Endothelial cell of umbilical vein (primary cell): ENCODE measurements around the gene LHFPL6. TPM values are rescaled to one million over a fixed set of nuclear protein-coding genes. Genes with fewer than 3 reads are reported as not detected.

Experiments
- BruUV-seq: library from RNA; stranded (reverse); fragments of 400-500 nt; replicated peaks from 2 replicates; lab custom pipeline; 2021; lab: Mats Ljungman, UMichigan
- CTCF ChIA-PET: fragments of 300-600, 350-600 bp; sonication (Branson Sonifier 250); formaldehyde crosslinking; loops from one replicate; lab custom pipeline; 2021; ENCODE audit warnings: antibody characterized with exemption, inconsistent platforms; lab: Charles Lee
- POLR2A ChIA-PET: fragments of 300-600, 350-600 bp; sonication (Branson Sonifier 250); formaldehyde crosslinking; loops from one replicate; lab custom pipeline; 2021; ENCODE audit warnings: antibody characterized with exemption, inconsistent platforms; lab: Charles Lee
- DNase-seq: peaks from one replicate; pipeline ENCODE4 v3.0.0-alpha.2; 2011; ENCODE audit warnings: low read depth, low spot score
- FAIRE-seq: peaks from 2 replicates; lab custom pipeline; 2011; peaks lifted over from hg19 to GRCh38; lab: Jason Lieb, UNC
- H2AFZ ChIP-seq: 2 replicates; pipeline ENCODE4 v1.6.0; 2012; ENCODE audit warnings: low read depth, low read length, control low read depth, inconsistent platforms
- H3K27ac ChIP-seq: 2 replicates; pipeline ENCODE4 v1.5.1; 2011; ENCODE audit warnings: low read depth, mild to moderate bottlenecking, control low read depth, low read length, moderate library complexity; ENCODE audit not compliant: insufficient read depth
- H3K27me3 ChIP-seq, 2 experiments: 2 replicates each; pipeline versions ENCODE4 v1.6.0 to v1.6.1; 2011; ENCODE audit warnings: low read length in 2 of 2, mixed read lengths in 1 of 2; ENCODE audit not compliant: control insufficient read depth in 2 of 2, insufficient read depth in 2 of 2
- H3K36me3 ChIP-seq, 2 experiments: 2 replicates in 1 of 2; 3 replicates in 1 of 2; pipeline ENCODE4 v1.5.1; 2011; ENCODE audit warnings: low read length in 2 of 2, mild to moderate bottlenecking in 1 of 2, moderate library complexity in 1 of 2; ENCODE audit not compliant: control insufficient read depth in 2 of 2, insufficient read depth in 2 of 2; ENCODE audit errors: extremely low read depth in 1 of 2
- H3K4me1 ChIP-seq: 3 replicates; pipeline ENCODE4 v1.5.1; 2011; ENCODE audit warnings: mild to moderate bottlenecking, low read length; ENCODE audit not compliant: control insufficient read depth, insufficient read depth; ENCODE audit errors: extremely low read depth
- H3K4me2 ChIP-seq: 2 replicates; pipeline ENCODE4 v1.6.1; 2011; ENCODE audit warnings: low read length, control low read depth, mixed read lengths; ENCODE audit not compliant: insufficient read depth
- H3K4me3 ChIP-seq, 3 experiments: fragments of 200-600 bp in 1 of 3; sonication (generic), shearing (Covaris generic) in 1 of 3; replicated peaks in 1 of 3; 2 replicates each; pipeline ENCODE4 v1.5.1; 2011 to 2016; ENCODE audit warnings: control low read depth in 3 of 3, low read length in 3 of 3, mild to moderate bottlenecking in 2 of 3, inconsistent platforms in 1 of 3, low read depth in 1 of 3, moderate library complexity in 1 of 3; ENCODE audit not compliant: insufficient read depth in 1 of 3
- H3K79me2 ChIP-seq: 2 replicates; pipeline ENCODE4 v1.6.0; 2012; ENCODE audit warnings: low read length, inconsistent platforms; ENCODE audit not compliant: control insufficient read depth, insufficient read depth
- H3K9ac ChIP-seq: replicated peaks from 2 replicates; pipeline ENCODE3; 2011; ENCODE audit warnings: low read length, control low read depth; ENCODE audit not compliant: insufficient read depth; ENCODE audit errors: extremely low read depth
- H3K9me1 ChIP-seq: replicated peaks from 3 replicates; pipeline ENCODE4 v1.6.0; 2011; ENCODE audit warnings: mild to moderate bottlenecking, low read length; ENCODE audit not compliant: control insufficient read depth, insufficient read depth; ENCODE audit errors: extremely low read depth
- H3K9me3 ChIP-seq: replicated peaks from 2 replicates; pipeline ENCODE4 v1.5.1; 2012; ENCODE audit warnings: low read length, inconsistent platforms; ENCODE audit not compliant: control insufficient read depth, insufficient read depth
- H4K20me1 ChIP-seq: replicated peaks from 2 replicates; pipeline ENCODE3; 2011; ENCODE audit warnings: mild to moderate bottlenecking, low read length; ENCODE audit not compliant: control insufficient read depth, insufficient read depth; ENCODE audit errors: extremely low read depth
- EZH2 ChIP-seq: IDR thresholded peaks from 2 replicates; pipeline ENCODE4 v1.6.1; 2012; ENCODE audit warnings: borderline replicate concordance, low read depth, mild to moderate bottlenecking, moderate library complexity, low read length, inconsistent platforms; ENCODE audit not compliant: severe bottlenecking
- FOS ChIP-seq: IDR thresholded peaks from 2 replicates; pipeline ENCODE4 v1.6.1; 2011; ENCODE audit warnings: mild to moderate bottlenecking, low read length, moderate library complexity, borderline replicate concordance; ENCODE audit not compliant: insufficient read depth
- GATA2 ChIP-seq: IDR thresholded peaks from 2 replicates; pipeline ENCODE4 v1.7.0; 2011; ENCODE audit warnings: low read depth, mild to moderate bottlenecking, moderate library complexity, mixed read lengths, low read length; ENCODE audit not compliant: insufficient read length, insufficient read depth
- JUN ChIP-seq: IDR thresholded peaks from 2 replicates; pipeline ENCODE4 v1.6.1; 2011; ENCODE audit warnings: borderline replicate concordance, low read depth; ENCODE audit not compliant: insufficient read length, insufficient read depth
- MAX ChIP-seq: IDR thresholded peaks from 2 replicates; pipeline ENCODE4 v1.6.1; 2011; ENCODE audit not compliant: insufficient read depth, insufficient read length
- MYC ChIP-seq: IDR thresholded peaks from one replicate; pipeline ENCODE4 v1.6.1; 2011; ENCODE audit warnings: mild to moderate bottlenecking, low read depth, low read length
- POLR2A ChIP-seq: IDR thresholded peaks from 2 replicates; pipeline ENCODE4 v1.6.1; 2012; ENCODE audit warnings: low read depth, mild to moderate bottlenecking, control low read depth, low read length
- POLR2AphosphoS5 ChIP-seq: IDR thresholded peaks from 2 replicates; pipeline ENCODE4 v1.6.1; 2012; ENCODE audit warnings: low read depth, mild to moderate bottlenecking, control low read depth, low read length, moderate library complexity; ENCODE audit not compliant: insufficient read depth
- dilution Hi-C: fragments of 300-500 bp; cut with MboI; formaldehyde crosslinking; loops from one replicate; pipeline ENCODE4 v1.15.0; 2019; ENCODE audit warnings: low sequenced_read_pairs; ENCODE audit not compliant: extremely low pct_ligation_motif_present
- intact Hi-C: fragments of 100-400 bp; cut with micrococcal nuclease; formaldehyde crosslinking; loops from one replicate; pipeline ENCODE4 v1.10.0; 2022
- polyA plus RNA-seq, 4 experiments: library from polyadenylated mRNA; depleted of rRNA in 3 of 4; stranded (reverse) in 3 of 4; unstranded in 1 of 4; fragments of >200 nt; gene quantifications; 2 replicates each; pipeline versions ENCODE4 v1.2.1 to v1.2.3, GENCODE V29; 2011 to 2012; ENCODE audit warnings: missing spikeins in 1 of 4
- total RNA-seq: library from RNA; stranded (reverse); gene quantifications from 2 replicates; pipeline ENCODE4 v1.2.3, GENCODE V29; 2021
- TF ChIP-seq, protein P1 (sequence below), 2 donors: IDR thresholded peaks; 1 replicate in 1 of 2; 2 replicates in 1 of 2; pipeline ENCODE4 v1.5.1; 2011; ENCODE audit warnings: low read length in 2 of 2, mild to moderate bottlenecking in 2 of 2, moderate library complexity in 2 of 2, control low read depth in 1 of 2, inconsistent platforms in 1 of 2, low read depth in 1 of 2; ENCODE audit not compliant: insufficient read depth in 1 of 2; ENCODE audit errors: extremely low read depth in 1 of 2

The LHFPL6 gene
- total and polyA plus RNA-seq, 2 donors (not counting 3 experiments of a cell fraction or from before 2014, with no cell fraction given), result 17.5 to 19.4 TPM

- intact Hi-C loops, result no loop called here
- CTCF ChIA-PET, result interaction anchor here (0.6 to 1.1 kb wide), 2 partner anchors 30 to 595 kb away, joined by 3 to 4 read pairs; no protein-coding TSS in a partner anchor
- TF ChIP-seq, protein P1, sequence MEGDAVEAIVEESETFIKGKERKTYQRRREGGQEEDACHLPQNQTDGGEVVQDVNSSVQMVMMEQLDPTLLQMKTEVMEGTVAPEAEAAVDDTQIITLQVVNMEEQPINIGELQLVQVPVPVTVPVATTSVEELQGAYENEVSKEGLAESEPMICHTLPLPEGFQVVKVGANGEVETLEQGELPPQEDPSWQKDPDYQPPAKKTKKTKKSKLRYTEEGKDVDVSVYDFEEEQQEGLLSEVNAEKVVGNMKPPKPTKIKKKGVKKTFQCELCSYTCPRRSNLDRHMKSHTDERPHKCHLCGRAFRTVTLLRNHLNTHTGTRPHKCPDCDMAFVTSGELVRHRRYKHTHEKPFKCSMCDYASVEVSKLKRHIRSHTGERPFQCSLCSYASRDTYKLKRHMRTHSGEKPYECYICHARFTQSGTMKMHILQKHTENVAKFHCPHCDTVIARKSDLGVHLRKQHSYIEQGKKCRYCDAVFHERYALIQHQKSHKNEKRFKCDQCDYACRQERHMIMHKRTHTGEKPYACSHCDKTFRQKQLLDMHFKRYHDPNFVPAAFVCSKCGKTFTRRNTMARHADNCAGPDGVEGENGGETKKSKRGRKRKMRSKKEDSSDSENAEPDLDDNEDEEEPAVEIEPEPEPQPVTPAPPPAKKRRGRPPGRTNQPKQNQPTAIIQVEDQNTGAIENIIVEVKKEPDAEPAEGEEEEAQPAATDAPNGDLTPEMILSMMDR (IDR thresholded peaks at IDR 0.05; ENCODE audit: extremely low read depth in 1 of 2, insufficient read depth in 1 of 2, low read depth in 1 of 2, low read length in 2 of 2), result no peak
- TF ChIP-seq POLR2A (no peak), MAX (no peak), POLR2AphosphoS5 (no peak)
These were observed 43.1 kb upstream of the LHFPL6 start for GRCh38 chr13:39646122-39646521.

GRCh38 chr13:39641645-39642044 lies 38.7 kb upstream of the LHFPL6 start:
- Histone ChIP-seq H4K20me1 (no peaks in the 10 kb centered on the region), H3K79me2 (no peaks in the 10 kb centered on the region), H3K9me3 (no peaks in the 10 kb centered on the region), H3K9ac (no peak overlapping the region), H3K27ac (no peak overlapping the region), H3K36me3 (no peaks in the 10 kb centered on the region), H3K9me1 (no peaks in the 10 kb centered on the region), H3K4me1 (no peaks in the 10 kb centered on the region), H3K4me2 (no peak overlapping the region), H2AFZ (no peak overlapping the region), H3K27me3 (peaks cover 6 to 18% of the 10 kb centered on the region in 2 experiments), H3K4me3 (no peak overlapping the region)
- ChIA-PET POLR2A (no interaction called here), CTCF (interaction anchor here (1.4 to 1.7 kb wide), 2 partner anchors 26 to 30 kb away, joined by 4 to 6 read pairs; no protein-coding TSS in a partner anchor)
- FAIRE-seq, result no peak
- dilution Hi-C loops (no loop called here), intact Hi-C loops (no loop called here)
- no peak for DNase-seq
- TF ChIP-seq JUN, result no peak
- TF ChIP-seq GATA2, result no peak
- no peak for TF ChIP-seq MAX
- TF ChIP-seq MYC, result no peak
- TF ChIP-seq, protein P1 (IDR thresholded peaks at IDR 0.05; ENCODE audit: extremely low read depth in 1 of 2, insufficient read depth in 1 of 2, low read depth in 1 of 2, low read length in 2 of 2), result no peak
- no peak for TF ChIP-seq POLR2A
- TF ChIP-seq POLR2AphosphoS5, result no peak
- no peak for TF ChIP-seq FOS
- no peak for TF ChIP-seq EZH2
- no TSS peak for BruUV-seq

More at GRCh38 chr13:39646122-39646521, 43.1 kb upstream of the LHFPL6 start:
- no peaks in the 10 kb centered on the region for H4K20me1 ChIP-seq
- H3K4me1 ChIP-seq, result no peaks in the 10 kb centered on the region
- H2AFZ ChIP-seq, result no peak overlapping the region
- no TSS peak for BruUV-seq
- H3K4me3 ChIP-seq, result no peak overlapping the region
- peaks cover 3 to 11% of the 10 kb centered on the region in 2 experiments for H3K27me3 ChIP-seq
- H3K9ac ChIP-seq, result no peak overlapping the region
- no peaks in the 10 kb centered on the region for H3K9me1 ChIP-seq
- no peak overlapping the region for H3K27ac ChIP-seq
- no peak for FAIRE-seq
- no peaks in the 10 kb centered on the region for H3K36me3 ChIP-seq
- H3K9me3 ChIP-seq, result no peaks in the 10 kb centered on the region
- DNase-seq, result no peak
- H3K4me2 ChIP-seq, result no peak overlapping the region
- POLR2A ChIA-PET, result no interaction called here
- no peaks in the 10 kb centered on the region for H3K79me2 ChIP-seq
- dilution Hi-C loops, result no loop called here
